Testis (tissue), 2 donors: ENCODE data around the gene NCOA6.

Experiments used
- CTCF ChIP-seq, 3 experiments: fragments of 450-650 bp in 2 of 3; fragments of 200-600 bp in 1 of 3; sonication (generic) in 1 of 3; IDR thresholded peaks; one replicate each; pipeline ENCODE4 v1.5.1; 2016 to 2019; ENCODE audit warnings: antibody characterized with exemption in 3 of 3, mild to moderate bottlenecking in 2 of 3, moderate library complexity in 1 of 3
- POLR2A ChIP-seq: fragments of 450-650 bp; IDR thresholded peaks from one replicate; pipeline ENCODE4 v1.6.1; 2017; ENCODE audit warnings: antibody characterized with exemption, mild to moderate bottlenecking, moderate library complexity

DNA sequence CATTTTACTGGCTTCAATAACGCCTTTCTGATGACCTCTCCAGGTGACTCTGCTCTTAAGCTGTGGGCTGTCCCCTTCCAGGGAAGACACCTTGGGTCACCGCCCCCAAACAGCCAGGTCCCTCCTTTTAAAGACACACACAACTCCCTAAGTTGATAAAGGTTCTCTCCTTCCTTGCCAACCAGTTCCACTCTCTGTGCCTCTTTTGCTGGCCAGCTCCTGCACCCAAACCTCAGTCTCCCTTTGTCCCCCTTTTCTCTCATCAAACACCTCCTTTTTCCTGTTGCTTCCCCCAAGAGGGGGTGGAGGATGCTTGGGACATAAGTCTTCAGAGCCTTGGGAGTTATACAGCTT lies 1.0 kb downstream of the NCOA6 start:
- TF ChIP-seq POLR2A (no peak), CTCF (IDR thresholded peaks at IDR 0.05) (no peak)
